ENCODE measurements around the gene CD300H.

DNA sequence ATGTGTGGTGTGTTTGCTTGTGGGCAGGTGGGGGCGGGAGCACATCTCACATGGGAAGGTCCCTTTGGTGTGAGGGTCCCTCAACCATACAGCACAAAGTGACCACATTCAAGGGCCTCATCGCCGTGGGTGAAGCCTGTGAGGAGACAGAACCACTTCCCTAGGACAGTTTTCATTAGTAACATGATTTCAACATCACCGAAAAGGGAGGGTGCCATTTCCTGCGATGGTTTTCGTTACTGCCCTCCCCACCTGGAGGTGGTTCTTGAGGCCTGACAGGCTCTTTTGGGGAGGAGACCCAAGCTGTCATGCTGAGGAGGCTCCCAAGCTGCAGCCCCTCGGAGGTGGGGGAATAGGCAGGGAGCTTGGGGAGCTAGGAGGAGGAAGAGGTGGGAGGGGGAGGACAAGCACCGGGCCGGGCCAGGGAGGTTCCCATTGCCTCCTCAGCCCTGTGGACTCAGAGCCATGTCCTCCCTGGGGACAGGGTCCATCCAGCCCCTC is 45.6 kb downstream of the CD300H start:
- TF ChIP-seq EZH2 (IDR thresholded peaks at IDR 0.05) = no peak
- TF ChIP-seq, protein P1, sequence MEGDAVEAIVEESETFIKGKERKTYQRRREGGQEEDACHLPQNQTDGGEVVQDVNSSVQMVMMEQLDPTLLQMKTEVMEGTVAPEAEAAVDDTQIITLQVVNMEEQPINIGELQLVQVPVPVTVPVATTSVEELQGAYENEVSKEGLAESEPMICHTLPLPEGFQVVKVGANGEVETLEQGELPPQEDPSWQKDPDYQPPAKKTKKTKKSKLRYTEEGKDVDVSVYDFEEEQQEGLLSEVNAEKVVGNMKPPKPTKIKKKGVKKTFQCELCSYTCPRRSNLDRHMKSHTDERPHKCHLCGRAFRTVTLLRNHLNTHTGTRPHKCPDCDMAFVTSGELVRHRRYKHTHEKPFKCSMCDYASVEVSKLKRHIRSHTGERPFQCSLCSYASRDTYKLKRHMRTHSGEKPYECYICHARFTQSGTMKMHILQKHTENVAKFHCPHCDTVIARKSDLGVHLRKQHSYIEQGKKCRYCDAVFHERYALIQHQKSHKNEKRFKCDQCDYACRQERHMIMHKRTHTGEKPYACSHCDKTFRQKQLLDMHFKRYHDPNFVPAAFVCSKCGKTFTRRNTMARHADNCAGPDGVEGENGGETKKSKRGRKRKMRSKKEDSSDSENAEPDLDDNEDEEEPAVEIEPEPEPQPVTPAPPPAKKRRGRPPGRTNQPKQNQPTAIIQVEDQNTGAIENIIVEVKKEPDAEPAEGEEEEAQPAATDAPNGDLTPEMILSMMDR (IDR thresholded peaks at IDR 0.05 in 2 of 3, conservative IDR thresholded peaks at IDR 0.05 in 1 of 3; ENCODE audit: borderline replicate concordance in 1 of 3, insufficient read depth in 1 of 3, low read depth in 2 of 3, low read length in 2 of 3) = no peak
- TF ChIP-seq, protein P2, sequence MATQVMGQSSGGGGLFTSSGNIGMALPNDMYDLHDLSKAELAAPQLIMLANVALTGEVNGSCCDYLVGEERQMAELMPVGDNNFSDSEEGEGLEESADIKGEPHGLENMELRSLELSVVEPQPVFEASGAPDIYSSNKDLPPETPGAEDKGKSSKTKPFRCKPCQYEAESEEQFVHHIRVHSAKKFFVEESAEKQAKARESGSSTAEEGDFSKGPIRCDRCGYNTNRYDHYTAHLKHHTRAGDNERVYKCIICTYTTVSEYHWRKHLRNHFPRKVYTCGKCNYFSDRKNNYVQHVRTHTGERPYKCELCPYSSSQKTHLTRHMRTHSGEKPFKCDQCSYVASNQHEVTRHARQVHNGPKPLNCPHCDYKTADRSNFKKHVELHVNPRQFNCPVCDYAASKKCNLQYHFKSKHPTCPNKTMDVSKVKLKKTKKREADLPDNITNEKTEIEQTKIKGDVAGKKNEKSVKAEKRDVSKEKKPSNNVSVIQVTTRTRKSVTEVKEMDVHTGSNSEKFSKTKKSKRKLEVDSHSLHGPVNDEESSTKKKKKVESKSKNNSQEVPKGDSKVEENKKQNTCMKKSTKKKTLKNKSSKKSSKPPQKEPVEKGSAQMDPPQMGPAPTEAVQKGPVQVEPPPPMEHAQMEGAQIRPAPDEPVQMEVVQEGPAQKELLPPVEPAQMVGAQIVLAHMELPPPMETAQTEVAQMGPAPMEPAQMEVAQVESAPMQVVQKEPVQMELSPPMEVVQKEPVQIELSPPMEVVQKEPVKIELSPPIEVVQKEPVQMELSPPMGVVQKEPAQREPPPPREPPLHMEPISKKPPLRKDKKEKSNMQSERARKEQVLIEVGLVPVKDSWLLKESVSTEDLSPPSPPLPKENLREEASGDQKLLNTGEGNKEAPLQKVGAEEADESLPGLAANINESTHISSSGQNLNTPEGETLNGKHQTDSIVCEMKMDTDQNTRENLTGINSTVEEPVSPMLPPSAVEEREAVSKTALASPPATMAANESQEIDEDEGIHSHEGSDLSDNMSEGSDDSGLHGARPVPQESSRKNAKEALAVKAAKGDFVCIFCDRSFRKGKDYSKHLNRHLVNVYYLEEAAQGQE (IDR thresholded peaks at IDR 0.05; ENCODE audit: low read depth) = no peak

Measured in HCT116 (cell line).